Right forelimb (tissue), 1 donor: ENCODE measurements around the gene RHBG.

Experiments
- DNase-seq: peaks from one replicate; pipeline ENCODE4 v3.0.0-alpha.2; 2018

The RHBG gene

GRCh38 chr1:156428746-156429288 lies 59.8 kb downstream of the RHBG start:
- DNase-seq, result no peak

DNA sequence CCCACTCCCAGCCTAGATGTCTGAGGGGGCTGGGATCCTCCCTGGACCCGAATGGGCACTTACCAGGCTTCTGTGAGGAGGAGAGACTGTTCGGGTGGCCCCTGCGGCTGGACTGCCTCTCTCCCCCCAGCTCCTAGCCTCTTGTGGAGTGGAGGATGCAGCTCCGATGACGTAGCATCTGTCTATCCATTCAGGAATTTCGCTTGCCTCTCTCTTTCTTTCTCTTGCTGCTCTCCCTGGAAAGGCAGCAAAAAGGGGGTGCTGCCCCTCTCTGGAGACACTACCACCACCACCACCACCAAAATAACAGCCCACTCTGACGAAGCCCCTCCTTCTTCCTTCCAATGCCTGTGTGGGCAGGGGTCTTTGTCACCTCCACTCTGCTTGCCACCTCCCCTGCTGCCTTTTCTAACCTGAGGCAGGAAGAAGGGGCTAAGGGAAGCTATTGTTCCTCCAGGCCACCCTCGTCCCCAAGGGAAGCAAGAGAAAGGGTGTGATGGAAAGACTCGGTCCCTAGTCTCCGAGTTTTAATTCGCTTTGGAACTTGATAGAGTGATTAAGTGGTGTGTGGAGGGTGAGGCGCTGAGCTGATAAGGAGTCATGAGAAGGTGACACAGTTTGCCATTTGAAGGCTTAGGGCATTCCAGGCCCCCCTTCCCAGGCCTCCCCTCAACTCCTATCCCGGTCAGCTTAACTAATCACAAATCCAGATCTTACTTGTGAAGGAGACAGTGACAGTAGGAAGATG lies 60.5 kb downstream of the RHBG start:
- no peak for DNase-seq

GRCh38 chr1:156430303-156430702 lies 61.3 kb downstream of the RHBG start:
- no peak for DNase-seq

DNA sequence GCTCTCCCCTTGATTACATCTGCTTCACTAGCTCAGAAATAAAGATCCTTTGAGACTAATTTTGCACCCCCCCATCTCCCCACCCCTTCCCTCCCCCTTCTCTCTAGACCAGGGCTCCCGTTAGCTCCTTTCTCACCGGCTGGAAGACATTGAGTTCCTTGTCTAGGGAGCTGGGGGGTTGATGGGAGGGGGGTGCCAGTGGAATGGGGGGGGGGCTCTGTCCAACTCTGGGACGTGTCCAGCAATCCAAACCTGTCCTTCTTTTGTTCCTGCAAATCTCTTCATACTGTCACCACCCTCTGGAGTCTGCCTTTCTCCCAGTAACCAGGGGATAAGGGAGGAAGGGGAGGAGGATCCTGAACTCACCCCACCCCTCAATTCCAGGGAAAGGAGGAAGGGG lies 61.9 kb downstream of the RHBG start:
- DNase-seq, result no peak

GRCh38 chr1:156431366-156431765 lies 62.4 kb downstream of the RHBG start:
- no peak for DNase-seq

DNA sequence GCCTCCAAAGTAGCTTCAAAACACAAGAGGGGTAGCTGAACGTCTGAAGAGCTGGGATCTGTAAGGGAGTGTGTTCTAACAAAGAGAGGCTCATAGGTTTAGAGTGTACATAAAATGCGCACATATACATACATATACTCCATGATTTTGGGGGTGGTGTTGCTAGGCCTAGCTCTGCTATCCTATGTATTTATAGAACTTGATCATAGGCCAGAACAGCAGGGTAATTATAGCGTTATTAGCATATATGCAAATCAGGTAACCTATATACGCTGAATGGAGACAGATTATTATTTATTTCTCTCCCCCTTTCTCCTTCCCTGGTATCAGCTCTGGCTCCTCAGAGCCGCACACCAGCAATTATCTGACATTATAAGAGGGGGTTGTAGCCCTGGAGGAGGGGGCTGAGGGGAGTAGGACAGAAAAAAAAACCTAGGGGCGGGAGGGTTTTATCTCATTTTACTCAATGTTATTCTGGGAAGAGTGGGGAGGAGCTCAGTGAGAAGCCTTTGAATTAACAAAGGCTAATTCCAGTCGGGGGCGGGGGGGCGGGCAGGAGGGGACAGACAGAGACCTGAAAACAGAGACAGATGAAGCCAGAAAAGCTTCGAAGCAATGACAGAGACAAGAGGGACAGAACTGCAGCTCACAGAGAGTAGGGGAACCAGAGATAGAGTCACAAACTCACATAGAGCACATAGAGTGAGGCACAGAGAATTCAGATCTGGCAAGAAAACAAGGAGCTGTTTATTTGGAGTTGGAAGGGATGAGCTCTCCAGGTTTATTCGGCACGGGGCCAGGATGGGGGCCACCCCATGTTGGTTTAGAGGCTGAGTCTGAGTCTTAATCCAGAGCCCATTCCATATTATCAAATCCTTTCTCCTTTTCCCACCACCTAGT lies 63.0 kb downstream of the RHBG start:
- DNase-seq, result no peak

DNA sequence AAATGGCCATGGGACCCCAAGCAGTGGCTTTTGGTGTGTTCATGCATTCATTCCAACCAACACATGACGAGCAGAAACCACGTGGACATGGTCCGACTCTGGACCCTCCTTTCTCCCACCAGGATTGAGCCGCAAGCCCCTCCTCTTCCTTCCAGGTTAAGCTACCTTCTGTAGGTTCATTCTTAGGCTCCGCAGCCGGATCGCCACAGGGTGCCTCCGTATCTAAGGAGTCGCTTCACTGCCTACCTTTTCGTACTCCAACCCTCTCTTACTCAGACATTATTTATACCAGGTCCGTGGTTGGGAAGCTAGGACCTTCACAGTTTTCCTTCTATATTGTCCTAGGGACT lies 63.6 kb downstream of the RHBG start:
- no peak for DNase-seq

- DNase-seq, result no peak
These were observed 64.0 kb downstream of the RHBG start for GRCh38 chr1:156433032-156433431.

GRCh38 chr1:156433602-156434001 lies 64.6 kb downstream of the RHBG start:
- no peak for DNase-seq
